ENCODE results near the gene CBR4.

CBR4 gene

GRCh38 chr4:169029947-169030346 is 19.9 kb upstream of the CBR4 start:
- H3K27ac ChIP-seq = no peak overlapping the region
- no peak overlapping the region for H3K9ac ChIP-seq (ENCODE audit: insufficient read length)
- H3K36me3 ChIP-seq (ENCODE audit: insufficient read depth, low read length) = no peaks in the 10 kb centered on the region
- no peak overlapping the region for H3K4me3 ChIP-seq
- H3K9me3 ChIP-seq (ENCODE audit: low read depth, low read length) = no peaks in the 10 kb centered on the region
- TF ChIP-seq POLR2AphosphoS5 (IDR thresholded peaks at IDR 0.05; ENCODE audit: borderline replicate concordance, low read depth, low read length) (no peak), FOXP2 (optimal IDR thresholded peaks at IDR 0.05; ENCODE audit: control extremely low read depth, extremely low read length, insufficient read depth) (no peak), EZH2 (IDR thresholded peaks at IDR 0.05) (no peak)
- no peak for DNase-seq (ENCODE audit: low read depth, low spot score)

- no peak for TF ChIP-seq EZH2 (IDR thresholded peaks at IDR 0.05)
- TF ChIP-seq FOXP2 (optimal IDR thresholded peaks at IDR 0.05; ENCODE audit: control extremely low read depth, extremely low read length, insufficient read depth) = no peak
- no peak for TF ChIP-seq POLR2AphosphoS5 (IDR thresholded peaks at IDR 0.05; ENCODE audit: borderline replicate concordance, low read depth, low read length)
- Histone ChIP-seq H3K9ac (ENCODE audit: insufficient read length) (no peak overlapping the region), H3K27ac (no peak overlapping the region), H3K4me3 (no peak overlapping the region), H3K9me3 (ENCODE audit: low read depth, low read length) (no peaks in the 10 kb centered on the region), H3K36me3 (ENCODE audit: insufficient read depth, low read length) (no peaks in the 10 kb centered on the region)
- DNase-seq (ENCODE audit: low read depth, low spot score) = no peak
Measured at GRCh38 chr4:169027663-169028062, 17.6 kb upstream of the CBR4 start.

GRCh38 chr4:169025184-169025583 is 15.1 kb upstream of the CBR4 start:
- Histone ChIP-seq H3K9ac (ENCODE audit: insufficient read length) (no peak overlapping the region), H3K4me3 (no peak overlapping the region), H3K36me3 (ENCODE audit: insufficient read depth, low read length) (no peaks in the 10 kb centered on the region), H3K27ac (no peak overlapping the region), H3K9me3 (ENCODE audit: low read depth, low read length) (no peaks in the 10 kb centered on the region)
- TF ChIP-seq EZH2 (IDR thresholded peaks at IDR 0.05) (no peak), POLR2AphosphoS5 (IDR thresholded peaks at IDR 0.05; ENCODE audit: borderline replicate concordance, low read depth, low read length) (no peak), FOXP2 (optimal IDR thresholded peaks at IDR 0.05; ENCODE audit: control extremely low read depth, extremely low read length, insufficient read depth) (no peak)
- DNase-seq (ENCODE audit: low read depth, low spot score) = no peak

- Histone ChIP-seq H3K9ac (ENCODE audit: insufficient read length) (peak overlapping the region; percentile 49), H3K36me3 (ENCODE audit: insufficient read depth, low read length) (no peaks in the 10 kb centered on the region), H3K4me3 (no peak overlapping the region), H3K9me3 (ENCODE audit: low read depth, low read length) (no peaks in the 10 kb centered on the region), H3K27ac (no peak overlapping the region)
- TF ChIP-seq EZH2 (IDR thresholded peaks at IDR 0.05) = no peak
- no peak for TF ChIP-seq POLR2AphosphoS5 (IDR thresholded peaks at IDR 0.05; ENCODE audit: borderline replicate concordance, low read depth, low read length)
- TF ChIP-seq FOXP2 (optimal IDR thresholded peaks at IDR 0.05; ENCODE audit: control extremely low read depth, extremely low read length, insufficient read depth) = no peak
- DNase-seq (ENCODE audit: low read depth, low spot score) = no peak
Measured at GRCh38 chr4:169024762-169025161, 14.7 kb upstream of the CBR4 start.

- Histone ChIP-seq H3K9me3 (ENCODE audit: low read depth, low read length) (no peaks in the 10 kb centered on the region), H3K4me3 (no peak overlapping the region), H3K27ac (peak overlapping the region; percentile 98), H3K36me3 (ENCODE audit: insufficient read depth, low read length) (no peaks in the 10 kb centered on the region), H3K9ac (ENCODE audit: insufficient read length) (no peak overlapping the region)
- TF ChIP-seq EZH2 (IDR thresholded peaks at IDR 0.05) = no peak
- no peak for TF ChIP-seq FOXP2 (optimal IDR thresholded peaks at IDR 0.05; ENCODE audit: control extremely low read depth, extremely low read length, insufficient read depth)
- no peak for TF ChIP-seq POLR2AphosphoS5 (IDR thresholded peaks at IDR 0.05; ENCODE audit: borderline replicate concordance, low read depth, low read length)
- DNase-seq (ENCODE audit: low read depth, low spot score) = no peak
Measured at GRCh38 chr4:169018406-169018805, 8.4 kb upstream of the CBR4 start.

- no peak overlapping the region for H3K4me3 ChIP-seq
- TF ChIP-seq EZH2 (IDR thresholded peaks at IDR 0.05) (no peak), FOXP2 (optimal IDR thresholded peaks at IDR 0.05; ENCODE audit: control extremely low read depth, extremely low read length, insufficient read depth) (no peak), POLR2AphosphoS5 (IDR thresholded peaks at IDR 0.05; ENCODE audit: borderline replicate concordance, low read depth, low read length) (no peak)
- H3K9ac ChIP-seq (ENCODE audit: insufficient read length) = no peak overlapping the region
- DNase-seq (ENCODE audit: low read depth, low spot score) = no peak
- H3K27ac ChIP-seq = peak overlapping the region; percentile 98
- H3K36me3 ChIP-seq (ENCODE audit: insufficient read depth, low read length) = no peaks in the 10 kb centered on the region
- H3K9me3 ChIP-seq (ENCODE audit: low read depth, low read length) = no peaks in the 10 kb centered on the region
Measured at GRCh38 chr4:169017971-169018370, 7.9 kb upstream of the CBR4 start.

- Histone ChIP-seq H3K36me3 (ENCODE audit: insufficient read depth, low read length) (no peaks in the 10 kb centered on the region), H3K9me3 (ENCODE audit: low read depth, low read length) (no peaks in the 10 kb centered on the region), H3K4me3 (peak overlapping the region; percentile 49), H3K27ac (peak overlapping the region; percentile 98), H3K9ac (ENCODE audit: insufficient read length) (peak overlapping the region; percentile 74)
- no peak for DNase-seq (ENCODE audit: low read depth, low spot score)
- TF ChIP-seq FOXP2 (optimal IDR thresholded peaks at IDR 0.05; ENCODE audit: control extremely low read depth, extremely low read length, insufficient read depth) (no peak), POLR2AphosphoS5 (IDR thresholded peaks at IDR 0.05; ENCODE audit: borderline replicate concordance, low read depth, low read length) (no peak)
Measured at GRCh38 chr4:169015186-169015623, 5.2 kb upstream of the CBR4 start.

- no peak for DNase-seq (ENCODE audit: low read depth, low spot score)
- peak overlapping the region; percentile 98 for H3K27ac ChIP-seq
- TF ChIP-seq EZH2 (IDR thresholded peaks at IDR 0.05) (no peak), FOXP2 (optimal IDR thresholded peaks at IDR 0.05; ENCODE audit: control extremely low read depth, extremely low read length, insufficient read depth) (no peak), POLR2AphosphoS5 (IDR thresholded peaks at IDR 0.05; ENCODE audit: borderline replicate concordance, low read depth, low read length) (no peak)
- no peaks in the 10 kb centered on the region for H3K36me3 ChIP-seq (ENCODE audit: insufficient read depth, low read length)
- H3K9ac ChIP-seq (ENCODE audit: insufficient read length) = no peak overlapping the region
- H3K9me3 ChIP-seq (ENCODE audit: low read depth, low read length) = no peaks in the 10 kb centered on the region
- H3K4me3 ChIP-seq = no peak overlapping the region
Measured at GRCh38 chr4:169014586-169014985, 4.5 kb upstream of the CBR4 start.

GRCh38 chr4:169013396-169013795 is 3.3 kb upstream of the CBR4 start:
- Histone ChIP-seq H3K4me3 (peak overlapping the region; percentile 29), H3K9ac (ENCODE audit: insufficient read length) (peak overlapping the region; percentile 28), H3K36me3 (ENCODE audit: insufficient read depth, low read length) (no peaks in the 10 kb centered on the region), H3K9me3 (ENCODE audit: low read depth, low read length) (no peaks in the 10 kb centered on the region), H3K27ac (peak overlapping the region; percentile 98)
- no peak for DNase-seq (ENCODE audit: low read depth, low spot score)
- TF ChIP-seq FOXP2 (optimal IDR thresholded peaks at IDR 0.05; ENCODE audit: control extremely low read depth, extremely low read length, insufficient read depth) (no peak), POLR2AphosphoS5 (IDR thresholded peaks at IDR 0.05; ENCODE audit: borderline replicate concordance, low read depth, low read length) (no peak), EZH2 (IDR thresholded peaks at IDR 0.05) (no peak)

Measured in SK-N-MC (cell line).